Measurements from ENCODE around the gene PIGBOS1. TPM values are rescaled to one million over a fixed set of nuclear protein-coding genes. Genes with fewer than 3 reads are reported as not detected.

Gene PIGBOS1
- total and polyA plus RNA-seq, 2 donors from 2014 or later, result 15.9 to 21.0 TPM

- no peaks in the 10 kb centered on the region for H3K27me3 ChIP-seq (ENCODE audit: control insufficient read depth, insufficient read depth, low read length)
Measured at GRCh38 chr15:55361048-55361447, 42.1 kb upstream of the PIGBOS1 start.

GRCh38 chr15:55360256-55360655 lies 41.3 kb upstream of the PIGBOS1 start:
- H3K9ac ChIP-seq (ENCODE audit: low read length in 3 of 3), result no peak overlapping the region
- DNase-seq (peak in 2 of 5 donors; percentile 34 to 57), FAIRE-seq (no peak)
- H3K36me3 ChIP-seq (ENCODE audit: control insufficient read depth in 2 of 3, insufficient read depth in 3 of 3, low read length in 3 of 3), result peaks cover 0 to 4% (median 2%) of the 10 kb centered on the region in 3 donors
- intact Hi-C loops (cut with DNase I), result no loop called here
- no peaks in the 10 kb centered on the region for H3K4me1 ChIP-seq (ENCODE audit: control insufficient read depth in 2 of 3, insufficient read depth in 2 of 3, low read depth in 1 of 3, low read length in 3 of 3)
- no peaks in the 10 kb centered on the region for H3K9me3 ChIP-seq (ENCODE audit: control insufficient read depth in 2 of 3, insufficient read depth in 1 of 3, low read length in 3 of 3)
- no peak overlapping the region for H3K27ac ChIP-seq (ENCODE audit: low read depth in 2 of 2, low read length in 2 of 2)
- no peak overlapping the region for H3K4me3 ChIP-seq (ENCODE audit: low read length in 3 of 3)
- H3K27me3 ChIP-seq (ENCODE audit: control insufficient read depth, insufficient read depth, low read length), result no peaks in the 10 kb centered on the region
- no peak for TF ChIP-seq CTCF (IDR thresholded peaks at IDR 0.05; ENCODE audit: borderline replicate concordance, extremely low read depth, insufficient read depth)

More at GRCh38 chr15:55361048-55361447, 42.1 kb upstream of the PIGBOS1 start:
- no peak for TF ChIP-seq CTCF (IDR thresholded peaks at IDR 0.05; ENCODE audit: borderline replicate concordance, extremely low read depth, insufficient read depth)
- H3K9me3 ChIP-seq (ENCODE audit: control insufficient read depth in 2 of 3, insufficient read depth in 1 of 3, low read length in 3 of 3), result no peaks in the 10 kb centered on the region
- peaks cover 0 to 4% (median 2%) of the 10 kb centered on the region in 3 donors for H3K36me3 ChIP-seq (ENCODE audit: control insufficient read depth in 2 of 3, insufficient read depth in 3 of 3, low read length in 3 of 3)
- no peak overlapping the region for H3K4me3 ChIP-seq (ENCODE audit: low read length in 3 of 3)
- H3K4me1 ChIP-seq (ENCODE audit: control insufficient read depth in 2 of 3, insufficient read depth in 2 of 3, low read depth in 1 of 3, low read length in 3 of 3), result no peaks in the 10 kb centered on the region
- intact Hi-C loops (cut with DNase I), result no loop called here
- FAIRE-seq (no peak), DNase-seq (no peak)
- no peak overlapping the region for H3K9ac ChIP-seq (ENCODE audit: low read length in 3 of 3)
- no peak overlapping the region for H3K27ac ChIP-seq (ENCODE audit: low read depth in 2 of 2, low read length in 2 of 2)

GRCh38 chr15:55358471-55358870 lies 39.5 kb upstream of the PIGBOS1 start:
- Histone ChIP-seq H3K27me3 (ENCODE audit: control insufficient read depth, insufficient read depth, low read length) (no peaks in the 10 kb centered on the region), H3K4me3 (ENCODE audit: low read length in 3 of 3) (no peak overlapping the region), H3K27ac (ENCODE audit: low read depth in 2 of 2, low read length in 2 of 2) (no peak overlapping the region), H3K9me3 (ENCODE audit: control insufficient read depth in 2 of 3, insufficient read depth in 1 of 3, low read length in 3 of 3) (no peaks in the 10 kb centered on the region), H3K36me3 (ENCODE audit: control insufficient read depth in 2 of 3, insufficient read depth in 3 of 3, low read length in 3 of 3) (peaks cover 0 to 4% (median 0%) of the 10 kb centered on the region in 3 donors), H3K9ac (ENCODE audit: low read length in 3 of 3) (no peak overlapping the region), H3K4me1 (ENCODE audit: control insufficient read depth in 2 of 3, insufficient read depth in 2 of 3, low read depth in 1 of 3, low read length in 3 of 3) (no peaks in the 10 kb centered on the region)
- no peak for FAIRE-seq
- no peak for DNase-seq
- no peak for TF ChIP-seq CTCF (IDR thresholded peaks at IDR 0.05; ENCODE audit: borderline replicate concordance, extremely low read depth, insufficient read depth)
- intact Hi-C loops (cut with DNase I), result no loop called here

- FAIRE-seq (no peak), DNase-seq (no peak)
- intact Hi-C loops (cut with DNase I), result no loop called here
- TF ChIP-seq CTCF (IDR thresholded peaks at IDR 0.05; ENCODE audit: borderline replicate concordance, extremely low read depth, insufficient read depth), result no peak
- no peaks in the 10 kb centered on the region for H3K27me3 ChIP-seq (ENCODE audit: control insufficient read depth, insufficient read depth, low read length)
- no peak overlapping the region for H3K9ac ChIP-seq (ENCODE audit: low read length in 3 of 3)
- no peak overlapping the region for H3K4me3 ChIP-seq (ENCODE audit: low read length in 3 of 3)
- no peaks in the 10 kb centered on the region for H3K9me3 ChIP-seq (ENCODE audit: control insufficient read depth in 2 of 3, insufficient read depth in 1 of 3, low read length in 3 of 3)
- no peaks in the 10 kb centered on the region for H3K4me1 ChIP-seq (ENCODE audit: control insufficient read depth in 2 of 3, insufficient read depth in 2 of 3, low read depth in 1 of 3, low read length in 3 of 3)
- H3K36me3 ChIP-seq (ENCODE audit: control insufficient read depth in 2 of 3, insufficient read depth in 3 of 3, low read length in 3 of 3), result peaks cover 0 to 4% (median 0%) of the 10 kb centered on the region in 3 donors
- no peak overlapping the region for H3K27ac ChIP-seq (ENCODE audit: low read depth in 2 of 2, low read length in 2 of 2)
Measured at GRCh38 chr15:55357774-55358173, 38.9 kb upstream of the PIGBOS1 start.

Measured in kidney (tissue), 14 donors.